ENCODE measurements around the gene MALT1. TPM values are rescaled to one million over a fixed set of nuclear protein-coding genes. Genes with fewer than 3 reads are reported as not detected.

The MALT1 gene
- total RNA-seq, 1 donor from 2014 or later = 25.8 TPM

DNA sequence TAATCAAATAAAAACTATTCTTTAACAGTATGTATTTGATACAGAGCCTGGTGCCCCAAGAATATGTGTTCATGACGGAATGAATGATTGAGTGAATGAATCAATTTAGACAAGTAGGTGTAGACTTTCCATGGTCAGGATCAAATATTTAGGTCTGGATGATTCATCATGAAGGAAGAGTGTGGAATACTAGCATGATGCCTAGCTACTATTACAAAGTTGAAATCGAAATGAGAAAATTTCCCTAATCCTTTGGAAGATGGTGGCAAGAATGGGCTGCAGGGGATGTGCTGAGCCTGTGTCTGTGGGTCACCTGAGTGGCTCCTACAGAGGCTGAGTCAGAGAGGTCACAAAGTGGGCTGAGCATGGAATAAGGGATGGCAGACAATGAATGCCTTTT lies 3.1 kb upstream of the MALT1 start:
- no peak for ATAC-seq
- H3K36me3 ChIP-seq = no peaks in the 10 kb centered on the region
- no peak for DNase-seq
- H3K9me3 ChIP-seq = no peaks in the 10 kb centered on the region
- TF ChIP-seq, protein P1, sequence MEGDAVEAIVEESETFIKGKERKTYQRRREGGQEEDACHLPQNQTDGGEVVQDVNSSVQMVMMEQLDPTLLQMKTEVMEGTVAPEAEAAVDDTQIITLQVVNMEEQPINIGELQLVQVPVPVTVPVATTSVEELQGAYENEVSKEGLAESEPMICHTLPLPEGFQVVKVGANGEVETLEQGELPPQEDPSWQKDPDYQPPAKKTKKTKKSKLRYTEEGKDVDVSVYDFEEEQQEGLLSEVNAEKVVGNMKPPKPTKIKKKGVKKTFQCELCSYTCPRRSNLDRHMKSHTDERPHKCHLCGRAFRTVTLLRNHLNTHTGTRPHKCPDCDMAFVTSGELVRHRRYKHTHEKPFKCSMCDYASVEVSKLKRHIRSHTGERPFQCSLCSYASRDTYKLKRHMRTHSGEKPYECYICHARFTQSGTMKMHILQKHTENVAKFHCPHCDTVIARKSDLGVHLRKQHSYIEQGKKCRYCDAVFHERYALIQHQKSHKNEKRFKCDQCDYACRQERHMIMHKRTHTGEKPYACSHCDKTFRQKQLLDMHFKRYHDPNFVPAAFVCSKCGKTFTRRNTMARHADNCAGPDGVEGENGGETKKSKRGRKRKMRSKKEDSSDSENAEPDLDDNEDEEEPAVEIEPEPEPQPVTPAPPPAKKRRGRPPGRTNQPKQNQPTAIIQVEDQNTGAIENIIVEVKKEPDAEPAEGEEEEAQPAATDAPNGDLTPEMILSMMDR (IDR thresholded peaks at IDR 0.05) = no peak
- H3K4me3 ChIP-seq = no peak overlapping the region
- no peak overlapping the region for H3K27ac ChIP-seq
- H3K27me3 ChIP-seq = no peaks in the 10 kb centered on the region
- H3K4me1 ChIP-seq = peaks cover 18% of the 10 kb centered on the region
- intact Hi-C loops (cut with DNase I) = no loop called here

DNA sequence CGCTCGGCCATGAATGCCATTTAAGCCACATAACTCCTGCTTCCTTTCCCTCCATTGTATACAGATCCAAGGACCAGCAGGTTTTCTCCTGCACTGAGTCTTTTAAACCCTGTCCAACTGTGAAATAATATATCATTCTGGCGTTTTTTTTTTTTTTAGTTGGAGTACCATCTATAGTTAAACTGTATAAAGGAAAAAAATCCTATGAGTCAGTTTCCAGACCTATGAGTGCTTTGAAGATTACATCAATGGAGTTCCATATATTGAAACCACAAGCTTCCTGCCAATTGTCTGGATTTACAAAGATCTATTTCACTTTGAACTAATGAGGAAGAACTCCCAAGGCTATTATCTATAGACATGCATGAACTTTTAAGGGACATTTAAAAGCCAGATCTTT lies 2.4 kb upstream of the MALT1 start:
- H3K9me3 ChIP-seq = no peaks in the 10 kb centered on the region

DNA sequence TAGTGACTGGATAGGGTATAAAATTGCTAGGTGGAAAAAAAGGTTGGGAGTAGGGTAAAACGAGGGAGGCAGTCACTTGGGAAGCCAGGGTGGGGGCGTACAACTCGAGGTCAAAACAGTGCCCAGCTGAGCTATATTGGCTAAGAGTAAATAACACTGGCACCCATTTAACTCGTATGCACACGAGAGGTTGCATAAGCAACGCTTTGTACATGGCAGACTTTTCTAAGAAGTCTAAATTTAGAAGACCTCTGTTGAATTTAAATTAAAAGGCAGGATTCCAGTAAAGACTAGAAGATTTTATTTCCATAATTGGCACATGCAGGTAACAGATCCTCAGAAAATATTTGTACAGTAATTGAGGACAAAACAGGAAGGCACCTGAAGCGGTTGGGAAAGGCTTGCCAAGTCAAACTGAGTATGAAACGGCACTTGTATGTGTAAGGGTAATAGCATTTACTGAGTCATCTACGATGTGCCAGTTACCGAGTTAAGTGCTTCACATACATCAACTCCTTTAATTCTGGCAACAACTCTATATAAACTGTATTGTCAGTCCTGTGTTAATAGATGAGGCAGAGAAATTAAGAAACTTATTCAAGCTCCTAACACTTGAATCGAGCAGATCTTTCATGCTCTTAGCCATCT lies 1.4 kb upstream of the MALT1 start:
- no peaks in the 10 kb centered on the region for H3K36me3 ChIP-seq
- TF ChIP-seq, protein P1 (IDR thresholded peaks at IDR 0.05) = no peak
- no peak overlapping the region for H3K27ac ChIP-seq
- DNase-seq = no peak
- no peak overlapping the region for H3K4me3 ChIP-seq
- H3K9me3 ChIP-seq = no peaks in the 10 kb centered on the region
- H3K27me3 ChIP-seq = no peaks in the 10 kb centered on the region
- intact Hi-C loops (cut with DNase I) = no loop called here
- ATAC-seq = peak; percentile 1
- peaks cover 18% of the 10 kb centered on the region for H3K4me1 ChIP-seq

More for the DNA sequence above, 2.4 kb upstream of the MALT1 start:
- H3K4me3 ChIP-seq = no peak overlapping the region
- ATAC-seq = no peak
- intact Hi-C loops (cut with DNase I) = no loop called here
- H3K27ac ChIP-seq = no peak overlapping the region
- H3K36me3 ChIP-seq = no peaks in the 10 kb centered on the region
- peaks cover 18% of the 10 kb centered on the region for H3K4me1 ChIP-seq
- no peaks in the 10 kb centered on the region for H3K27me3 ChIP-seq
- DNase-seq = no peak
- TF ChIP-seq, protein P1 (IDR thresholded peaks at IDR 0.05) = no peak

DNA sequence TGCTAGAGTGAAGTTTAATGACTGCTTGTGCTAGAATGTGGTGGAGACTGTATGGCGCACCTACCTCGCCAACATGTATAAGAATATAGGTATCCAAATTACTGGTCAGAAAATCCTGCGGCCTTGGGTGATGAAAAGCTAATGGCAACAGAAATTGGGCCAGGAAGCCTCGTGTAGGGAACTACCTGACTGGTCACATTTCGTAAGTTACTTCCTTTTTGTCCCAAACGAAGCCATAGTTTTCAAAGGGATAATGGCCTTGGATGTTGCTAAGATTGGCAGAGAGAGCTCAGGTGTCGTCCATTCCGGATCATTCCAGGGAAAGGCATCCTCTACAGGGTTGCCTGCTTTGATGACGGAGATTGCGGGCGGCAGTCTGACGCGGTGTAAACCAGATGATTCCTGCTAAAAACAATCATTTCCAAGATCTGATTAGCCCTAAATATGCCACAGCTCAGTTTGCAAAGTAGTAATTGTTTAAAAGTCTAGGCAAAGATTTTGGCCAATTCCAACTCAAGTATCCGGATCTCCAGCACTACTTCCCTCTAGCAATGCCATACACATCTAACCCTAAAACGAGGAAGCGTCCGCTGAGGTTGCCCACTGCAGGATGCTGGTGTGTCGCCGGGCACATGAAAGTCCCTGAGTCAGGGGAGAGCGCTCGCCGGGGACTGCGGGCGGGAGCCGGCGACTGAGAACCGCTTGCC lies 708 bp upstream of the MALT1 start:
- Histone ChIP-seq H3K27me3 (no peaks in the 10 kb centered on the region), H3K9me3 (no peaks in the 10 kb centered on the region), H3K36me3 (no peaks in the 10 kb centered on the region), H3K27ac (peak overlapping the region; percentile 93), H3K4me3 (peak overlapping the region; percentile 69), H3K4me1 (peaks cover 18% of the 10 kb centered on the region)
- TF ChIP-seq, protein P1 (IDR thresholded peaks at IDR 0.05) = no peak
- DNase-seq (no peak), ATAC-seq (no peak)
- intact Hi-C loops (cut with DNase I) = no loop called here

DNA sequence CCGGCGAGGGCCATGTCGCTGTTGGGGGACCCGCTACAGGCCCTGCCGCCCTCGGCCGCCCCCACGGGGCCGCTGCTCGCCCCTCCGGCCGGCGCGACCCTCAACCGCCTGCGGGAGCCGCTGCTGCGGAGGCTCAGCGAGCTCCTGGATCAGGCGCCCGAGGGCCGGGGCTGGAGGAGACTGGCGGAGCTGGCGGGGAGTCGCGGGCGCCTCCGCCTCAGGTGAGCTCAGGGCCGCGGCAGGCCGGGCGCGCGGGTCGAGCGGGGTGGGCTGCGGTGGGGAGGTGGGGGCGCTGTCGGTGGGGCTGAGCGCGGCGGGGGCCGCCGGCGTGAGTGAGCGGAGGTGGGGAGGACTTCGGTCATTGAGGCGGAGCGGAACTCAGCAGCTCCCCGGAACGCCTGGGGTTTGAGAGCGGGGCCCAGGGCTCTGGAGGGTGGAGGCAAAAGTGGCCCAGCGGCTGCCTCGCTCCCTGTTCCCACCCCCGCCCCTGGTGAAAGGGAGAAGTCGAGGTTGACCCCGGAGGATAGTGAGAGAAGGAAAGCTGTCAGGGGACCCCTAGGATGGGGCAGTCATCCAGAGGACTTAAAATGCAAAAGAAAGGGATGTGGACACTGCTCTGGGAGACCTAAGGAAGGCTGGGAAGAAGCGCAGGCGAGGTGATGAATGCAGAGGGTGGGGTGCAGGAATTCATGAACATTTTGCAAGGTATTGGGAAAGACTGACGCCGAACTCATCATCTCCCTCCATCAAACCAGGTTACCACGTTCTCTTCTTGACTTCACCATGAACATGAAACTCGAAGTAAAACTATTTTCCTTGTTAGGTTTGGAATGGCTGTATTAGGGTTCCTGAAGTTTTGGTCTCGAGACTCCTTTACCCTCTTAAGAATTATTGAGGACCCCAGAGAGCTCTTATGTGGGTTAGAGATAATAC lies 633 bp downstream of the MALT1 start:
- peak; percentile 60 for ATAC-seq
- peaks cover 18% of the 10 kb centered on the region for H3K4me1 ChIP-seq
- peak overlapping the region; percentile 69 for H3K4me3 ChIP-seq
- no peaks in the 10 kb centered on the region for H3K27me3 ChIP-seq
- H3K27ac ChIP-seq = peak overlapping the region; percentile 93
- intact Hi-C loops (cut with DNase I) = no loop called here
- DNase-seq = no peak
- H3K36me3 ChIP-seq = no peaks in the 10 kb centered on the region
- no peaks in the 10 kb centered on the region for H3K9me3 ChIP-seq
- TF ChIP-seq, protein P1 (IDR thresholded peaks at IDR 0.05) = no peak
